ENCODE measurements around the gene CBX6.
"Not testable (repeated sequence)": the region's sequence is repeated elsewhere in the genome, so short reads cannot be mapped to it uniquely, and the experiment has no call there.

The CBX6 gene

DNA sequence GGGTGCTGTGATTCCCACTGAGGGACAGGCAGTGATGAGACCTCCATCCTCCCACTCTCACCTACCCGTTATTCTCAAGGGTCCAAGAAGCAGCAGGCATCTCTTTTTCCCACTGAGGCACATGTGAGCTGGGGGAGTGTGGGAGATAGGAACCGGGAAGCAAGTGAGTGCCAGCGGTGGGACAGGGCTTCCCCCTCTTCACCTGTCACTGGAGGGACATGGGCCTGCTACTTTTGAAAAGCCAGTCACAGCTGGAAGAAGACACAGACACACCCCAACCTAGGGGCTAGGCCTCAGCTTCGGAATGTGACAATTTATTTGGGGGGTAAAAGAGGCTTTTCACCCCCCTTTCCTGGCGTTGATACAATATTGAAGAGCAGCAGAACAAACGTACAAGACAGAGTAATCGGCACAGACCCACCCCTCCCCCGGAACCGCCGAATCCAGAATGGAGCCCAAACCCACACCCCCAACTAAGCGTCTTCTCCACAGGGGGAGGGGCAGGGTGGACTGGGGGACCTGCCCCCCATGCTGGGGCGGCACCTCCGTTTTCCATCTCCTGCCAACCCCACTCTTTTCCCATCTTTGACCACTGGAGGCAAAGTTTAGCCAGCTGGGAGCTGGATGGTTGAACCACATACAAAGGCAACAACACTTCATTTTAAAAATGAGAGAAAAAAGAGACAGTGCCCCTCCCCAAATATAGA is 10.7 kb downstream of the CBX6 start:
- peak in 1 of 2 experiments; percentile 29 for DNase-seq

DNA sequence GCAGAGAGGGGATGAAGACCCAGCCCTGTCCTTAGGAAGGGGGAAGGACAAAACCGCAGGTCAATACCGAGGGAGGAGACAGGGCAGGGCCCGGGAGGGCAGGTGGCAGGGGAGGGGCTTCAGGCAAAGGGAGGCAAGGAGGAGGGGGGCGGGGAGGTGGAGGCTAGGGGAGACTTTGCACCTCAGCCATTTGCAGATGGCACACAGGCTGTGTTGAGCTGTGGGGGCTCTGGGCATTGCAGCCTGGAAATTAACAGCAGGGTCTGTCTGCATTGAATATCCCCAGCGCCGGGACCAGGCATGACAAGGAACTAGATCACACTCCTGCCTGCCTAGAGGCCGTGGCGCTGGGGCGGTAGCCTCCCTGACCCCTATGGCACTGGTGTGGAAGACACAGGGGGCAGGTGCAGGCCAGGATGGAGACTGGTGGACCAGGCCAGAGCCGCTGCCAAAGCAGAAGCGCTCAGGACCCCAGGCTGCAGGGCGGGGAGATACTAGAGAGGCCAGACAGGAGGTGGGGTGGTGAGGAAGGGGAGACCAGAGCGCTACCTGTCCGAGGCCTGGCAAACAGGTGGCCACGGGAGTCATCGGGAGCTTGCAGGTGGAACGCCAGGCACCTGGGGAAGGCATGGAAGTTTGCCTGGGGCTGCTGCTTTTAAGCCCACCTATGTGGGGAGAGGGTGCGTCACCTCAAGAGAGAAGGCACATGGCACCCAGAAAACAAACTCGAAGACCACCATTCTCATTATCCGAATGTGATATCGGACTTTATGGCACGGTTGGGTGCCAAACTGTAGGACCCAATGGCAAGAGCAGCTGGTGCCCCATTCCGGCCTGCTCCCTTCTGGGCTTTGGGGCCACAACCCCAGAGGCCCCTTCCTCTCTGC is 11.5 kb downstream of the CBX6 start:
- DNase-seq = no peak

DNA sequence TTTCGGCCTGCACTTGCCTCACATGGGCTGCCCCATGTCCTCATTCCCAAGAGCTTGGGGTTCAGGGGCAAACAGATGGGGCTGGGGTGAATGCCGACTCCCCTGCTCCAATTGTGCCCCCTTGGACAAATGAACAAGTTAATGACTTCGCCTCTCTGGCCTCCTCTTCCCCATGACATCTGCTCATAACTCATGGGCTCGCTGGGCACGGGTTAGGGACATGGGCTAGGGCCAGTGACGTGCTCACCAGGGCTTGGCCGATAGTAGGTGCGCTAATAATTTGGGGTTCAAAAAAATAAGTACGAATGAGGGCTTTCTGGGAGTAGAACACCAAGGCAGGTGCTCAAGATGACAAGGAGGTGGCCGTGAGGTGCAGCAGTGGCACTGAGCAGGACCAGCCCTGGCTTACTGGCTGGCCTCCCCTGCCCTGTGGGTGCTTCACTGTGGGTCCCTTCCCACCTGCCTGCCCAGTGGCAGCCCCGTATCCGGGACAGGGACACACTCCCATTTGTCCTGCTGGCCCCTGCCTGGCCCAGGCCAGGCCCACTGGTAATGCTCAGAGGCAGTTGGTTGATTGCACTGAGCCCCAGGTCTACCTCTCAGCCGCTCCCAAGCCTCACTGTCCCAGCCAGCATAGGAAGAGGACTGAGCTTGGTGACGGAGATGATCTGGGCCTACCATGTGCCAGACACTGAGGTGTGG is 12.3 kb downstream of the CBX6 start:
- DNase-seq = no peak

DNA sequence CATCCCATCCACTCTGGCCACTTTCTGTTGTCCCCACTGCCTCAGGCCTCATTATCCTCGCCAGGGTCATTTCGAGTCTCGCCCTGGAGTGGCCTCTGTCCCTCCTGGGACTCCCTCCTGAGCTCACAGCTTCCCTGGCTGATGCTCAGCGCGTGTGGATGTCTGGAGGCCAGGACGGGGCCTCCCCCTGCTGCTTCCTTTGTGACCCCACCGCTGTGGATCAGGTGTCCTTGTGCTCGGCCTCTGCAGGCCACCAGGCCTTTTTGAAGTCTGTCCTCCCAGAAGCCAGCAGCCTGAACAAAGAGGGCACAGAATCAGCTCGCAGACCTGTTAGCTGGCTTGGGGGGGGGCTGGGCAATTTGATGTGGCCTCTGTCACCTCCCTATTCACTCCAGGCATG is 13.5 kb downstream of the CBX6 start:
- DNase-seq = no peak

DNA sequence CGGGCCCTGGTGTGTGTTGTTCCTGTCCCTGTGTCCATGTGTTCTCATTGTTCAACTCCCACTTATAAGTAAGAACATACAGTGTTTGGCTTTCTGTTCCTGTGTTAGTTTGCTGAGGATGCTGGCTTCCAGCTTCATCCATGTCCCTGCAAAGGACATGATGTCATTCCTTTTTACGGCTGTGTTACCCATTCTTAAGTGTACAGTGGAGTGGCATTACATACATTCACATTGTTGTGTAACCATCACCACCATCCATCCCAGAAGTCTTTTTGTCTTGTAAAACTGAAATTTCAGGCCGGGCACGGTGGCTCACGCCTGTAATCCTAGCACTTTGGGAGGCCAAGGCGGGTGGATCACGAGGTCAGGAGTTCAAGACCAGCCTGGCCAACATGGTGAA is 17.5 kb downstream of the CBX6 start:
- not testable (repeated sequence) for DNase-seq

DNA sequence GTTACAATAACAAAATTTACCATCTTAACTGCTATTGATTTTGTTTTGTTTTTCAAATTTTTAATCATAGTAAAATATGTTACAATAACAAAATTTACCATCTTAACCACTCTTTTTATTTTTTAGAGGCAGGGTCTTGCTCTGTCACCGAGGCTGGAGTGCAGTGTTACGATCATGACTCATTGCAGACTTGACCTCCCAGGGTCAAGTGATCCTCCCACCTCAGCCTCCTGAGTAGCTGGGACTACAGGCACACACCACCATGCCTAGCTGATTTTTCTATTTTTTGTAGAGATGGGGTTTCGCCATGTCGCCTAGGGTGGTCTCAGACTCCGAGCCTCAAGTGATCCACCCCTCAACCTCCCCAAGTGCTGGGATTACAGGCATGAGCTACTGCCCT is 18.1 kb downstream of the CBX6 start:
- DNase-seq = not testable (repeated sequence)

DNA sequence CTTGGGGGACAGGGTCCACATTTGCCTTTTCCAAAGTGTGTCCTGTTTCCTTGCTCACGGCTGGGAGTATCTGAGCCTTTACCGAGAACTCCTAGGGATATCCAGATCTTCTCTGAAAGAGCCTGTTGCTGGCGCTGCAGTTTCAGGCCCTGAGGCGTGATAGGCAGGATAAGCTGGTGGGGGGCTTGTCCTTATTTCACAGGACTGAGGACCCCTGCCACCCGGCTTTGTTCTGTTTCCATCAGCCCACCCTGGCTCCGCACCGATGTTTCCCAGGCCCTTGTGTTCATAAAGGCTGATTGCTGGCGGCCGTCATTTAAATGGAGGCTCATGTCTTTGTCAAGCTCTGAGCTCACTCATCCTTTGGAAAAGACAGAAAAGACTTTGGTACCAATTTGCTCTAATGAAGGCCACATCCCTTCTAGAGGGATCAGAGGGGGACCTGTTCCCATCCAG is 18.8 kb downstream of the CBX6 start:
- DNase-seq = no peak

DNA sequence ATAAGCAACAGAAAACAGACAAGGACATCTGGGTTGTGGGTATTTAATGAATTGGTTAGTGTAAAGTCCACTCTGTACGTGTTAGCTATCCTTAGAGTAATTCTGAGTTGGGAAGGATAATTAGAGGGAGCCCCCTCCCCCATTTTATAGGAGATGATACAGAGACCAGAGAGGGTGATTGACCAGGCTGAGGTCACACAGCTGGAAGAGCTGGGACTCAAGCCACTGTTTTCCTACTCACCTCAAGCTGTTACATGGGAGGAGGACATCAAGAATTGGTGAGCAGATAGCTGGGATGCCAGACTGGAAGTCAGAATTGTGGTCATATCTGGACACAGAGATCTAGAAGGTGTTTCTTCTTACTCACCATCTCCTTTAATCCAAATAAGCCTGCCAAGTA is 19.5 kb downstream of the CBX6 start:
- DNase-seq = no peak

DNA sequence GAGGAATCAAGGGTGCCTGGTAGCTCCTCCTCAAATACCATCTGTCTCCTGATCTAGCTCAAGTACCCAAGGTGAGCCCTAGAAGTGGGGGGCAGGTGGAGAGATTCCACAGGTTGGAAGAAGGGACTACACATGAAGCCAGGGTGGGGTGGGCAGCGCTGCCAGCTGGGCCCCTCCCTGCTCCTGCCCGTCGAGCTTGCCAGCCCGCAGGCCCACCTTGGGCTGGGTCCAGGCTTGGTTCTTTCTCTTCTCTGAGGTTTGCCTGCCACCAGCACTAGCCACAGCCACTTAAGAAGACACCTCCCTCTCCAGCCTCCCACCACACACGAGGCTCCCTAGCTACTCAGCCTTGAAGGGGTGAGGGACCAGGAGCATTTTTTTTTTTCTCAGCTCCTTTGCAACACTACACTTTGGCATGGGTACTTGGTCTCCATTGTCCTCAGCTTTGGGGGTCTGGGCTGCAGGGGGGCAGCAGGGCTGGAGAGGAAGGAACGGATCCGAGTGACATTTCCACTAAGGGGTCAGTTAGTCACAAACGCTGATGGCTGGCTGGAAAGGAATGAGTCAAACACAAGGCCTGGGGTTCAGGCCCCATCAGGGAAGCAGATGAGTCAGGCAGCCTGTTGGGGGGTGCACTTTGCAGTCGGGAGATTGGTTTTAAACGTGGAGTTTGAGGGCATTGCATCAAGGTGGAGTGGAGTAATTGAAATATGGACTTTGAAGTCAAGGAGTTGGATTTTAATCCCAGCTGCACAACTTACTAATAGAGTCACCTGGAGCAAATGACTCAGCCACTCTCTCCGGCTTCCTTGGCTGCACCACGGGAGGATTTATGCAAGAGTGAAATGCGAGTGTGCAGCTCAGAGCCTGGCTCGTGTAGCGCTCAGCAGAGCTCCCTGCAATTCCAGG is 20.8 kb downstream of the CBX6 start:
- DNase-seq = no peak

DNA sequence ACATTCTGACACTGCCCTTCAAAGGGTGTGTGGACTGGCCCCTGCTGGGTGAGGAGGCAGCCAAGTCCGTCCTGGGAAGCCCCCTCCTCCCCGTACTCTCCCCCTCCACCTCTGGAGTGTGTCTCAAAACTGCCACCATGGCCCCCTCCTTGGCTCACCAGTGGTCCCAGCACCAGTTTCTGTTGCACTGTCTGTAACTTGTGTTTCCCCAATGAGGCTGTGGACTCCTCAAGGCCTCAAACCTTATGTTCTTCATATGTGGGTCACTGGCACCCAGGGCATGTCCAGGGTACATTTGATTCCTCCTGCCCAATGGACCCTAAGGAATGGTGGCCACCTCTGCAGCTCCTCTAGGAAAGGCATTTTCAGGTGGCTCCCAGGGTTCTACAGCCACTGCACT is 21.6 kb downstream of the CBX6 start:
- no peak for DNase-seq

DNA sequence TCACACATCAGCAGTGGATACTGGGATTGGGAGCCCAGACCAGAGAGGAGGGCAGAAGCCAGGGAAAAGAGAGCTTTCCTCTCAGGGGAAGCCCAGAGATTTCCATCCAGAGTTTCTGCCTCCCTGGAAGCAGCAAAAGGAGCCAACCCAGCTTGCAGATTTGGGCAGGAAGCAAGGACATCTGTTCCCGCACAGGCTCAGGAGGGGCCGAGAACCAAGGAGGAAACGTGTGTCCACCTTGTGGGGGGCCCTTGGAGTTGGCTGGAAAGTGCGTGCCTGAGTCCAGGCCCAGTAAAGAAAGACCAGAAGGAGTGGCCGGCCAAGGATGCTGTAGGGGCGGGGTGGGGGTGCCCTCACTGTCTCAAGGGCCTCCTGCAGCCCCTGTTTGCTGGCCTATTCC is 22.2 kb downstream of the CBX6 start:
- no peak for DNase-seq

DNA sequence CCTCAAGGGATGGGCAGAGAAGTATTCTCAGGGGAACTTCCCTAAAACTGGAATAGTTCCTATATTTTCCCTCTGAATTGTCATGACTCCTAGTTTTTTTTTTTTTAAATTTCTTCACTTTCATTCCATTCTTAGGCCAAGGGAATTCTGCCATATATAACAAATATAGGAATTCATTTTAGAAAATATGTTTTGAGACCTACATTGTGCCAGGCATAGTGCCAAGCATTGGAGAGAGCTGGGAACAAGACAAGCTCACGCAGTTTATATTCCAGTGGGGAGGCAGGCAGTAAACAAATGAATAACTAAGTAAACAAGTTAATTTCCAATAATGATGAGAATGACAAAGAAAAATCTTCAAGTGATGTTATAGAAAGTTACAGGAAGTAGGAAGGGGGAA is 25.6 kb downstream of the CBX6 start:
- DNase-seq = no peak

DNA sequence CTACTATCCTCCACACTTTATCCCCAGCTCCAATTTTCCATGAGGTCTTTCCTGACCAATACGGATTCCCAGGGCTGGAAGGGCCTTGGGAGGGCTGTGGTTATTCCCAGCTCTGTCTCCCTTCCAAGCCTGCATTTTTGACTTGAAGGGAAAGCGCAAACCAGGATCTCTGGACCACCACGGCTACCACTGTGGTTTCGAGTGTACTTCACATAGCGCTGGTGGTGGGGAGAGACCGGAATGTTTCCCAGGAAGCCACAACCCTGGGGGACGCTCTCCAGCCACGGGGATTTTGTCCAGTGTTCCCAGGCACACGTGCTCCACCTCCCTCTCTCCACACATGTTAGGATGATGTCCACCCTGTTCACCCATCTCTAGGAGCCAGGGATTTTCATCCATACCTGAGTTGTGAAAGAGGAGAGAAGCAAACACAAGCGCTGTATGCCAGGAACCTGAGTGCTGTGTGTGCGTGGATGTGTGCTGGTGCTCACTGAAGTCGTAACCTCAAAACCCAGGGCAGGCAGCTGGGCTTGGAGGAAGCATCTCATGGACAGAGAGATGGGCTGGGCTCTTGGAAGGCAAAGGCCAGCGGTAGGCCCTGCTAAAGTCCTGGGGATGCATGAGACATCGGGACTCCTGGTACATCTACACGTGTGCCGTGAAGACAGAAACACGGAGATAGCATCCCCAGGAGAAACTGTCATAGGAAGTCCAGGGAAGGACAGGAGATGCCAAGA is 26.8 kb downstream of the CBX6 start:
- no peak for DNase-seq

DNA sequence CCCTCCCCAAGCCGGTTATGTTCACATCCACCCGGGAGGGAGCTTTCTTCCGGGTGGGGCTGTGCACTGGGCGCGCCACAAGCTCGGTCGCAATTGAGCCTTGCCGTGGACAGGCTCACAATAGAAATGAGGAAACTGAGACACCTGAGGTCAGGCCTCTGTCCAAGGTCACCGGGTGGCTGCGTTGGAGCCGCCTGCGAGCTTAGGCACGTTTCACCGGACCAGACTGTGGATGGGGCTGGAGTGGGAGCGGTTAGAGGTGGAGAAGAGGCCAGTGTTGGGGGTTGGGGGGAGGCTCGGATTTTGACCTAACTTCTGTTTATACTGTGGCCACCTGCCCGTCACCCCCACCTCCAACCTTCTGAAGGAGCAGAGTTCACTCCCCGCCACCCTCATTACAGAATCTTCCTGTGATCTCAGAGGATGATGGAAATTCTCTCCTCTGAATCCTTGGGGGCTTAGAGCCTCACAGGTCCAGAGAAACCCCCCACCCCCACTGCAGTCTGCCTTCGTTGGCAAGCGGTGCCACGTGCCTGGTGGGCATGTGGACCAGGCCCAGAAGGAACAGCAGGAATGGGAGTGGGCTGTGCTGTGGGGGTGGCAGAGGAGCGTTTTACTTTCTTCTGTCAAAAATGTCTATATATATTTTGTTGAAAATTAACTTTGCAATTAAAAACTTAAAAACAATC is 27.6 kb downstream of the CBX6 start:
- peak in 1 of 2 experiments; percentile 14 for DNase-seq

DNA sequence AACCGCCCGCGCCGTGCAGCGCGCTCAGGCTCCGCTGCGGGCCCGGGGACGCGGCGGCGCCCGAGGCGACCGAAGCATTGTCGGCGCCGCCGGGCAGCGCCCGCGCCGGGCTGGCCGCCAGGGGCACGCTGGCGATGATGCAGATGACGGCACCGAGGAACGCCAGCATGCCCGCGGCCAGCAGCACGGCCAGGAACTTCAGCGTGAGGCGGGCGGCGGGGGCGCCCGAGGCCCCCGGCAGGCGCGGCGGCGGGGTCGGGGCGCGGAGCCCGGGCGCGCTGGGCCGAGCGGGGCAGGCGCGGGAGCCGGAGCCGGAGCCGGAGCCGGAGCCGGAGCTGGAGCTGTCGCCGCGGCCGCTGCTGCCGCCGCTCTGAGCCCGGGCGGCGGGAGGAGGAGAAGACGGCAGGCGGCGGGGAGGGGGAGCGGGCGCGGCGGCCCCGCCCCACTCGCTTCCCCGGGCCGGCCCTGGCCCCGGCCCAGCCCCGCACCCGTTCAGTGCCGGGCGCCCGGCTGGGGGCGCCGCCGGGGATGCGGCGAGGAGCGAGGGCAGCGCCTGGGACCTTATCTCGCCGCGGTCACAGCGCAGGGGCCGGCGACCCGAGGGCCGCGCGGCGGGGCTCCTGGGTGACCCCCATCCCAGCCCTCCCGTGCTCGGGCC is 28.2 kb downstream of the CBX6 start, which contains the start of gene NPTXR:
TSS of gene NPTXR (minus strand) at position 372 of the 658 bp plus-strand sequence.
- DNase-seq = peak in 1 of 2 experiments; percentile 50

DNA sequence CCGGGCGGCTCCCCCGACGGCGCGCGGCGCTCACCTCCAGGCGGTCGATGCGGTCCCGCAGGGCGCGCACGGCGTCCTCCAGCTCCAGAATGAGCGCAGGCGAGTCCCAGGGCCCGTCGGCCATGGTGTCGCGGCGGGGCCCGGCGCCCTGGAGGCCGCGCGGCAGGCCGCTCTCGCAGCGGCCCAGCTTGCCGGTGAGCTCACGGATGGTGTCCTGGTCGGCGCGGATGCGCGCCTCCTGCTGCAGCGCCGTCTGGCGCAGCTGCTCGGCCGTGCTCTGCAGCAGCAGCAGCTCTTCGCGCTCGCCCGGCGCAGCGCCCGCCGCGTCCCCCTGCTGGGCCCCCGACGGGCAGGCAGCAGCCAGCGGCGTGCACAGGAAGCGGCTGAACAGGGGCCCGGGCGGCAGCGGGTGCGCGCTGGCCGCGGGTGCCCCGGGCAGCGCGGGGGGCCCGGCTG is 28.8 kb downstream of the CBX6 start:
- peak; percentile 55 to 62 for DNase-seq

DNA sequence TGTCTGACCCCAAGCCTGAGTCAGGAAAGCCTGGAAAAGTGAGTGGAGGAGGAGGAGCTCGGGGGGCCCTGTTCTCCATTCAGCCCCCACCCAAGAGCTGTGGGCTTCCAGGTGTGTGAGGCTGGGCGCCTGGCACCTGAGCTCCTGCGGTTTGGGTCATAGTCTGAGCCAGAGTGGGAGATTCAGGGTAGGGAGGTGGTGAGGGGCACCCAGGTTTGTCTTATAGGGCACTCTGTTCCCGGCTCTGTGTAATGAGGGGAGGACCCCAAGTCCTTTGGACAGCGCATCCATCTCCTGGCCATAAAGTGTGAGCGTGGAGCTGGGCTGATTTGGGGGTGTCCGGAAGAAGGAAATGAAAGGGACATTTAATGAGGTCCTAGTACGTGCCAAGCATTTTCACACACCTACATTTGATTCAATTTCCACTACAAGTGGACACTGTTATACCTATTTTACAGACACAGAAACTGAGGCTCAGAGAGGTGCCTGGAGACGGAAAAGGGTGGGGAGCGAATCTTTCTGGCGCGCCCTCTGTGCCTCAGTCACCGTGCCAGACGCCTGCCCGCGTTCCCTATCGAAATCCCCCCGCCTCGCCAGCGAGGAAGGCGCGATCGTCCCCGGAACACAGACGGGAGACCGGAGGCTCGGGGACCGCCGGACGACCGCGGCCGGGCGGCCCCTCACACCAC is 29.4 kb downstream of the CBX6 start:
- DNase-seq = no peak

DNA sequence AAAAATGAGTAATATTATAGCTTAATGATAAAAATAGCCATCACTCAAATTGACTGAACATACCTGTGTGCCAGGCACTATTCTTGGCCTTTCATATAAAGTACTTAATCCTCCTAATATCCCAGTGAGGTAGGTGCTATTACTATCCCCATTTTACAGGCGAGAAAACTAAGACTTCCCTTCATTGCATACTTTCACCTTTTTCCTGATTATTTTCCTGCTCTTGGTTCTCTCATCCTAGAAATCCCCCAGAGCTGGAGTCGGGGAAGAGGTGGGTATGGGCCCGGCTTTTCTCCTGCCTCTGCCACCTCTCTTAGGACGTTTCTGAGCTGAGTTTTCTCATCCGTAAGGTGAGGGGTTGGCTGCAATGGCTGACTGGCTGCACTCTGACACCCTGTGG is 30.4 kb downstream of the CBX6 start:
- no peak for DNase-seq

DNA sequence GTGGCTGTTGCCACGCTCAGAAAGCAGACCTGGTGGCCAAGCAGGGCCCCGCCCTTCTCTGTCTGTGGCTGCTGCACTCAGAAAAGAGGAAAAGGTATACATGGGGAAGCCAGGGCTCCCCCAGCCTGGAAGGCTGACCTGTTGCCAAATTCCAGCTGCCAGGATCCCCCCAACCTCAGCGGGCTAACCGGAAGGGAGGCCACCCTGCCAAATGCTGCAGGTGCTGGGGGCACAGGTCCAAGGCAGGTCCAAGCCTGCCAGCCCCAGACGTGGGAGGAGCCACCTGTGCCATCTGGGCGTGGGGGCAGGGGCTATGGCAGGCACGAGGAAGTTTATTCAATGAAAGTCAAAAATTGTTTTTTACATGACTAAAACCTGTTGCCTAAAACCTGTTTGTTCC is 30.8 kb downstream of the CBX6 start:
- DNase-seq = no peak

DNA sequence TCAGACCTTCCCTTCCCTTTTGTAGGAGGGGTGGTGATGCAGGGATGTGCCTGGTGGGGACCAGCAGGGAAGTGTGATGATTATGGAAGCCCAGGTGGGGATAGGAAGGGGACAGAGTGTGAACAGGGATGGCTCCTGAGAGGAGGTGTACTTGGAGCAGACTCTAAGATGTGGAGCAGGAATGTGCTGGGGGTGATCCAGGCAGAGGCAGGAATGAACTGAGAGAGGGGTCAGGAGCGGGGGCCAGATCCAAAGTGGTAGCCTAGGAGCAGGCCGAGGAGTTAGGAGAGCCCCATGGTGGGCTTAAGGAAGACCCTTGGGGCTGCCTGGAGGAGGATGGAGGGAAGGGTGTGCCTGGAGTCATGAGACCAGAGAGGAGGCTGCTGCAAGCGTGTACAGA is 31.9 kb downstream of the CBX6 start:
- DNase-seq = no peak
